GM18867 (cell line): ENCODE measurements around the gene AGBL4.

Source experiments
- ATAC-seq: cut with Tn5 transposase; IDR thresholded peaks from one replicate; pipeline ENCODE4 v1.9.1; 2021; ENCODE audit warnings: mild to moderate bottlenecking, moderate library complexity; ENCODE audit not compliant: unreplicated experiment

Gene AGBL4

GRCh38 chr1:48851638-48852037 is 1172.1 kb downstream of the AGBL4 start:
- ATAC-seq, result no peak

- ATAC-seq, result no peak
These were observed 1175.7 kb downstream of the AGBL4 start for GRCh38 chr1:48848035-48848434.

GRCh38 chr1:48846441-48846840 is 1177.3 kb downstream of the AGBL4 start:
- no peak for ATAC-seq

GRCh38 chr1:48844187-48844586 is 1179.6 kb downstream of the AGBL4 start:
- no peak for ATAC-seq

GRCh38 chr1:48841966-48842365 is 1181.8 kb downstream of the AGBL4 start:
- no peak for ATAC-seq

- no peak for ATAC-seq
These were observed 1182.3 kb downstream of the AGBL4 start for GRCh38 chr1:48841461-48841860.

- ATAC-seq, result no peak
These were observed 1192.4 kb downstream of the AGBL4 start for GRCh38 chr1:48831120-48831978.

GRCh38 chr1:48830715-48831114 is 1193.0 kb downstream of the AGBL4 start:
- no peak for ATAC-seq

GRCh38 chr1:48829446-48829845 is 1194.3 kb downstream of the AGBL4 start:
- ATAC-seq, result no peak

GRCh38 chr1:48823168-48823567 is 1200.6 kb downstream of the AGBL4 start:
- ATAC-seq, result no peak

- no peak for ATAC-seq
These were observed 1203.3 kb downstream of the AGBL4 start for GRCh38 chr1:48820491-48820890.

- peak; percentile 80 for ATAC-seq
These were observed 1206.1 kb downstream of the AGBL4 start for GRCh38 chr1:48817505-48818114.

GRCh38 chr1:48810740-48811139 is 1213.0 kb downstream of the AGBL4 start:
- ATAC-seq, result no peak

GRCh38 chr1:48808496-48808895 is 1215.3 kb downstream of the AGBL4 start:
- ATAC-seq, result no peak

- no peak for ATAC-seq
These were observed 1216.0 kb downstream of the AGBL4 start for GRCh38 chr1:48807554-48808260.

GRCh38 chr1:48803474-48803873 is 1220.3 kb downstream of the AGBL4 start:
- no peak for ATAC-seq

- ATAC-seq, result no peak
These were observed 1228.9 kb downstream of the AGBL4 start for GRCh38 chr1:48794816-48795215.

- ATAC-seq, result peak; percentile 74
These were observed 1229.9 kb downstream of the AGBL4 start for GRCh38 chr1:48793863-48794262.

- no peak for ATAC-seq
These were observed 1230.8 kb downstream of the AGBL4 start for GRCh38 chr1:48792961-48793360.

GRCh38 chr1:48790397-48790796 is 1233.4 kb downstream of the AGBL4 start:
- ATAC-seq, result peak; percentile 50

GRCh38 chr1:48789903-48790302 is 1233.9 kb downstream of the AGBL4 start:
- ATAC-seq, result peak; percentile 21

- no peak for ATAC-seq
These were observed 1237.9 kb downstream of the AGBL4 start for GRCh38 chr1:48785869-48786268.
